HepG2 (cell line): ENCODE measurements around the gene WDR91. TPM values are rescaled to one million over a fixed set of nuclear protein-coding genes. Genes with fewer than 3 reads are reported as not detected.

Experiments
- CEBPG ChIP-seq: IDR thresholded peaks from 2 replicates; pipeline ENCODE4 v1.6.1; 2016
- E2F5 ChIP-seq: sonication (generic); formaldehyde crosslinking; conservative IDR thresholded peaks from 2 replicates; pipeline ENCODE4 v1.4.0; 2020; ENCODE audit warnings: missing genetic modification reagents
- HMGXB3 ChIP-seq: sonication (generic); formaldehyde crosslinking; IDR thresholded peaks from 2 replicates; pipeline ENCODE4 v1.4.0; 2020; ENCODE audit warnings: missing genetic modification reagents, borderline replicate concordance
- KIAA2018 ChIP-seq: sonication (generic); formaldehyde crosslinking; IDR thresholded peaks from 2 replicates; pipeline ENCODE4 v1.5.0; 2020; ENCODE audit warnings: mild to moderate bottlenecking, missing genetic modification reagents, borderline replicate concordance
- MED8 ChIP-seq: sonication (generic); formaldehyde crosslinking; IDR thresholded peaks from 2 replicates; pipeline ENCODE4 v1.8.1; 2023; ENCODE audit warnings: mild to moderate bottlenecking, missing genetic modification reagents; ENCODE audit not compliant: insufficient replicate concordance
- TBX3 ChIP-seq: fragments of 450-650 bp; IDR thresholded peaks from 2 replicates; pipeline ENCODE4 v1.6.1; 2017; ENCODE audit warnings: antibody characterized with exemption, mild to moderate bottlenecking, inconsistent platforms, borderline replicate concordance
- TFDP2 ChIP-seq: sonication (generic); formaldehyde crosslinking; IDR thresholded peaks from 2 replicates; pipeline ENCODE4 v1.4.0; 2020; ENCODE audit warnings: missing genetic modification reagents
- ZBTB3 ChIP-seq: sonication (generic); formaldehyde crosslinking; IDR thresholded peaks from 2 replicates; pipeline ENCODE4 v1.4.0; 2020; ENCODE audit warnings: low read depth, mild to moderate bottlenecking, moderate library complexity, missing genetic modification reagents, borderline replicate concordance
- ZEB1 ChIP-seq: IDR thresholded peaks from 2 replicates; pipeline ENCODE4 v1.6.1; 2012; ENCODE audit warnings: mild to moderate bottlenecking, low read depth, inconsistent platforms; ENCODE audit not compliant: insufficient replicate concordance
- ZNF543 ChIP-seq: sonication (generic); formaldehyde crosslinking; IDR thresholded peaks from 2 replicates; pipeline ENCODE4 v1.4.0; 2020; ENCODE audit warnings: mild to moderate bottlenecking, missing genetic modification reagents
- ZNF652 ChIP-seq: IDR thresholded peaks from 2 replicates; pipeline ENCODE4 v1.6.1; 2016; ENCODE audit warnings: low read depth, borderline replicate concordance
- ZNF746 ChIP-seq: sonication (generic); formaldehyde crosslinking; IDR thresholded peaks from 2 replicates; pipeline ENCODE4 v1.8.0; 2022; ENCODE audit warnings: mild to moderate bottlenecking, missing genetic modification reagents
- ZSCAN21 ChIP-seq: sonication (generic); formaldehyde crosslinking; IDR thresholded peaks from 2 replicates; pipeline ENCODE4 v1.8.0; 2022; ENCODE audit warnings: mild to moderate bottlenecking, missing genetic modification reagents, moderate library complexity, borderline replicate concordance
- polyA plus RNA-seq, 8 experiments: library from polyadenylated mRNA; depleted of rRNA in 3 of 8; stranded (reverse) in 7 of 8; unstranded in 1 of 8; fragments of >200 nt; fragmentation: Illumina TruSeq in 4 of 8; extraction: Trizol in 4 of 8; gene quantifications; 2 replicates each; pipeline versions ENCODE4 v1.2.1 to v1.2.3, GENCODE V29; 2011 to 2016; ENCODE audit warnings: low read depth in 4 of 8, missing spikeins in 1 of 8, mixed read lengths in 1 of 8; ENCODE audit not compliant: insufficient read depth in 1 of 8
- total RNA-seq, 5 experiments: library from RNA; depleted of rRNA; stranded (reverse); fragments of >200 nt; fragmentation: Illumina TruSeq; extraction: Trizol; gene quantifications; 2 replicates each; pipeline ENCODE4 v1.2.3, GENCODE V29; 2016; ENCODE audit warnings: low read depth in 1 of 5

The WDR91 gene
- total and polyA plus RNA-seq, 2 of the 13 experiments (the other 11 are each of a cell fraction or from before 2014, with no cell fraction given), result 11.6 to 12.1 TPM

GRCh38 chr7:135170274-135170997 is 40.9 kb downstream of the WDR91 start, which contains the start of gene CYREN (continued):
- TF ChIP-seq TFDP2, result peak; percentile 76
- TF ChIP-seq KIAA2018 (CRISPR knock-in tag), result no peak
- TF ChIP-seq ZBTB3 (CRISPR knock-in tag), result no peak; the same call in 1 of the 2 replicates
- no peak for TF ChIP-seq TBX3
- no peak; the same call in 1 of the 2 replicates for TF ChIP-seq ZNF652 (CRISPR knock-in tag)
- TF ChIP-seq E2F5, result no peak
- TF ChIP-seq ZNF746 (CRISPR knock-in tag), result no peak; the same call in 1 of the 2 replicates
- TF ChIP-seq ZNF543 (CRISPR knock-in tag), result peak; percentile 75
- peak; percentile 46; the same call in 1 of the 2 replicates for TF ChIP-seq CEBPG (CRISPR knock-in tag)
- no peak for TF ChIP-seq HMGXB3
- TF ChIP-seq MED8, result peak; percentile 88
- no peak; the same call in 1 of the 2 replicates for TF ChIP-seq ZSCAN21
- TF ChIP-seq ZEB1, result no peak
